ENCODE data around the gene EED. TPM values are rescaled to one million over a fixed set of nuclear protein-coding genes. Genes with fewer than 3 reads are reported as not detected.
A peak's percentile ranks its signal among the peaks of the same experiment; 100 is the strongest.

Gene EED
- polyA plus RNA-seq (2012; ENCODE audit: insufficient read depth, insufficient read length, low read depth): 15.4 TPM

GRCh38 chr11:86244522-86245368 lies at the start of gene EED:
Gene EED, plus strand, starts transcription at chr11:86244753. Its CDS starts 477 bp downstream, at chr11:86245230.
- TF ChIP-seq CTCF (IDR thresholded peaks at IDR 0.05; ENCODE audit: low read depth, low read length): no peak
- peak; percentile 98 for DNase-seq
- no peaks in the 10 kb centered on the region for H3K9me3 ChIP-seq
- no peaks in the 10 kb centered on the region; the same call in none of the 2 replicates for H3K4me1 ChIP-seq
- H3K36me3 ChIP-seq: no peaks in the 10 kb centered on the region
- peak within 1 kb of the TSS; percentile 91 for H3K4me3 ChIP-seq (ENCODE audit: low read depth, low read length)
- H3K27me3 ChIP-seq: peaks cover 28% of the 10 kb centered on the region

- DNase-seq: no peak
- no peaks in the 10 kb centered on the region for H3K36me3 ChIP-seq
- no peak overlapping the region for H3K4me3 ChIP-seq (ENCODE audit: low read depth, low read length)
- no peaks in the 10 kb centered on the region; the same call in 1 of the 2 replicates for H3K27me3 ChIP-seq
- H3K9me3 ChIP-seq: no peaks in the 10 kb centered on the region
- no peak for TF ChIP-seq CTCF (IDR thresholded peaks at IDR 0.05; ENCODE audit: low read depth, low read length)
- no peaks in the 10 kb centered on the region; the same call in none of the 2 replicates for H3K4me1 ChIP-seq
Measured at GRCh38 chr11:86194998-86195397, 49.6 kb upstream of the EED start.

GRCh38 chr11:86196085-86196696 lies 48.4 kb upstream of the EED start:
- no peak for DNase-seq
- Histone ChIP-seq H3K9me3 (no peaks in the 10 kb centered on the region), H3K4me3 (ENCODE audit: low read depth, low read length) (no peak overlapping the region), H3K27me3 (no peaks in the 10 kb centered on the region; the same call in 1 of the 2 replicates), H3K36me3 (no peaks in the 10 kb centered on the region), H3K4me1 (no peaks in the 10 kb centered on the region; the same call in none of the 2 replicates)
- TF ChIP-seq CTCF (IDR thresholded peaks at IDR 0.05; ENCODE audit: low read depth, low read length): no peak

GRCh38 chr11:86196913-86197312 lies 47.6 kb upstream of the EED start:
- Histone ChIP-seq H3K4me1 (no peaks in the 10 kb centered on the region; the same call in none of the 2 replicates), H3K36me3 (no peaks in the 10 kb centered on the region), H3K9me3 (no peaks in the 10 kb centered on the region), H3K4me3 (ENCODE audit: low read depth, low read length) (no peak overlapping the region), H3K27me3 (no peaks in the 10 kb centered on the region; the same call in 1 of the 2 replicates)
- TF ChIP-seq CTCF (IDR thresholded peaks at IDR 0.05; ENCODE audit: low read depth, low read length): no peak
- DNase-seq: no peak

- no peaks in the 10 kb centered on the region; the same call in 1 of the 2 replicates for H3K27me3 ChIP-seq
- H3K4me1 ChIP-seq: no peaks in the 10 kb centered on the region; the same call in none of the 2 replicates
- H3K9me3 ChIP-seq: no peaks in the 10 kb centered on the region
- H3K36me3 ChIP-seq: no peaks in the 10 kb centered on the region
- DNase-seq: no peak
- TF ChIP-seq CTCF (IDR thresholded peaks at IDR 0.05; ENCODE audit: low read depth, low read length): no peak
- no peak overlapping the region for H3K4me3 ChIP-seq (ENCODE audit: low read depth, low read length)
Measured at GRCh38 chr11:86197448-86197847, 47.1 kb upstream of the EED start.

Data from BE2C (cell line).